ENCODE measurements around the gene NPIPB4.
"Not testable (repeated sequence)": the region's sequence is repeated elsewhere in the genome, so short reads cannot be mapped to it uniquely, and the experiment has no call there.

The NPIPB4 gene

DNA sequence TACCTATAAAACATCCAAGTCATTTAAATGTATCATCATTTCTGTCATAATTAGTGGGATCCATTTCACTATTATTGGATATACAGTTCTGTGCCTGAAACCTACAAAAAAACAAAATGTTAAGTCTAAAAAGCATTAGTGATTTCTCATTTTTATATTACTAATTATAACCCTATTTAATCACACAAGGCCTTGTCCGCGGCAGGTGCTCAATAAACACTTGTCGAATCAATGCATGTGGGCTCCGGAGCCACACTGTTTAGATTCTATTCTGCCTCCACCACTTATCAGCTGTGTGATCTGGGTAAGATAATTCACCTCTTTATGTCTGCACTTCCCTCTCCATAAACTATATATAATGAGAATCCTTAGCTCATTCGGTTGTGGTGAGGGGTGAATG is at the start of gene NPIPB4:
Gene NPIPB4, minus strand, starts transcription at position 101 of the 400 bp plus-strand sequence. CDS start 378 bp downstream, outside the sequence.
- not testable (repeated sequence) for DNase-seq (ENCODE audit: low read depth in 2 of 2)

- DNase-seq (ENCODE audit: low read depth in 2 of 2): not testable (repeated sequence)
These were observed 41.4 kb upstream of the NPIPB4 start for GRCh38 chr16:21898998-21899397.

DNA sequence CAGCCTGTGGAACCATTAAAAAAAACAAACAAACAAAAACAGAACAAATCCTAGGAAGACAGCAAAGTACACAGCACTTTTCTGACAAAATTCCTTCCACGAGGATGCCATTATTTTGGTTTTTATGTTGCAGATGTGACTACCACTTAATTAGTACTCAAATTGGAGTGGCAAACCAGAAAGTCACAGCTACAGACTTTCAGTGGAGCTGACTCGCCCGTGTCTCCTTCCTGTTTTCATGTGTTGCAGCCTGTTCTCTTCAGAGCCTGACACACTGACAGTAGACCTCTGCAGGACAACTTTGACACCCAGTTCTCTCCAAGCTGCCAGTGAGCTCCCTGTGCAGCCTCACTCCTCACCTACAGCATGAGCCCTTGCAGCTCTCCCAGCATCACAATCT is 24.4 kb upstream of the NPIPB4 start:
- not testable (repeated sequence) for DNase-seq (ENCODE audit: low read depth in 2 of 2)

- not testable (repeated sequence) for DNase-seq (ENCODE audit: low read depth in 2 of 2)
These were observed 20.4 kb downstream of the NPIPB4 start for GRCh38 chr16:21837186-21837585.

- DNase-seq (ENCODE audit: low read depth in 2 of 2): not testable (repeated sequence)
These were observed 21.2 kb downstream of the NPIPB4 start for GRCh38 chr16:21836334-21836733.

DNA sequence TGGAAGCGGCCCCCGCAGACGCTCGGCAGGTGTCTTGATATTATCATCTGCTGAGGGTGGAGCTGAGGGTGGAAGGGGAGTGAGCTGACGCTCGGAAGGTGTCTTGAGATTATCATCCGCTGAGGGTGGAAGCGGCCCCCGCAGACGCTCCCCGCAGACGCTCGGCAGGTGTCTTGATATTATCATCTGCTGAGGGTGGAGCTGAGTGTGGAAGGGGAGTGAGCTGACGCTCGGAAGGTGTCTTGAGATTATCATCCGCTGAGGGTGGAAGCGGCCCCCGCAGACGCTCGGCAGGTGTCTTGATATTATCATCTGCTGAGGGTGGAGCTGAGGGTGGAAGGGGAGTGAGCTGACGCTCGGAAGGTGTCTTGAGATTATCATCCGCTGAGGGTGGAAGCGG is 21.8 kb downstream of the NPIPB4 start:
- DNase-seq (ENCODE audit: low read depth in 2 of 2): not testable (repeated sequence)

DNA sequence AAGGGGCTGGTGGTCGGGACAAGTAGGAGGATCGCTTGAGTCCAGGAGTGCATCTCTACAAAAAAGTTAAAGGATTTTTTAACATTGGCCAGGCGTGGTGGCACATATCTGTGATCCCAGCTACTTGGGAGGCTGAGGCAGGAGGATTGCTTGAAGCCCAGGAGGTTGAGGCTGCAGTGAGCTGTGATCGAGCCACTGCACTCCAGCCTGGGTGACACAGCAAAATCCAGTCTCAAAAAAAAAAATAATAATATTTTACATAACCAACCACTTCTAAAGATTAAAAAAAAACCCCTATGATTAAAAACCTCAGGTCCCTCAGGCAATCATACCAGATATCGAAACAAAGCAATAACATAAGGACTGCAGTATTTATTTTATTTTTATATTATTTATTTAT is 23.3 kb downstream of the NPIPB4 start:
- not testable (repeated sequence) for DNase-seq (ENCODE audit: low read depth in 2 of 2)

DNA sequence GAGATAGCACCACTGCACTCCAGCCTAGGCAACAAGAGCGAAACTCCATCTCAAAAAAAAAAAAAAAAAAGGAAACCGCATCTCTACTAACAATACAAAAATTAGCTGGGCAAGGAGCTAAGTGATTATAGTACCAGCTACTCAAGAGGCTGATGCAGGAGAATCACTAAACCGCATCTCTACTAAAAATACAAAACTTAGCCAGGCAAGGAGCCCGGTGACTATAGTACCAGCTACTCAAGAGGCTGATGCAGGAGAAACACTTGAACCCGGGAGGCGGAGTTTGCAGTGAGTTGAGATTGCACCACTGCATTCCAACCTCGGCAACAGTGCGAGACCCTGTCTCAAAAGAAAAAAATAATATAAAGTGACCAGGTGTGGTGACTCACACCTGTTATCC is 27.6 kb downstream of the NPIPB4 start:
- DNase-seq (ENCODE audit: low read depth in 2 of 2): not testable (repeated sequence)

GRCh38 chr16:21826067-21826706 is 31.4 kb downstream of the NPIPB4 start:
- DNase-seq (ENCODE audit: low read depth in 2 of 2): not testable (repeated sequence)

DNA sequence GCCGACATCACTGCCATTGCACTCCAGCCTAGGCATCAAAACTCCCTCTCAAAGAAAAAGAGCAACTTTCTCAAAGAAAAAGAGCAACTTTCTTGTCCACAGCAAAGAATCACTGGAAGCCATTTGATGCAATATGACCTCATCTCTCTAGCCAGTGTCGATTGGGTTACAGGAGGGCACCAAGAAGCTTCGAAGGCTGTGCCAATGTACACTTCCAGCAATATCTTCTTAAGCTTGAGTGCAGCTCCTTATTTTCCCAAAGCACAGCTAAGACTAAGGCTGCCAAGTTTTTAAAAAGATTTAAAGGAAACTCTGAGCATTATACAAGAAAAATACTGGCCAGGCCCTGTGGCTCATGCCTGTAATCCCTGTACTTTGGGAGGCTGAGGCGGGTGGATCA is 32.0 kb downstream of the NPIPB4 start:
- not testable (repeated sequence) for DNase-seq (ENCODE audit: low read depth in 2 of 2)

DNA sequence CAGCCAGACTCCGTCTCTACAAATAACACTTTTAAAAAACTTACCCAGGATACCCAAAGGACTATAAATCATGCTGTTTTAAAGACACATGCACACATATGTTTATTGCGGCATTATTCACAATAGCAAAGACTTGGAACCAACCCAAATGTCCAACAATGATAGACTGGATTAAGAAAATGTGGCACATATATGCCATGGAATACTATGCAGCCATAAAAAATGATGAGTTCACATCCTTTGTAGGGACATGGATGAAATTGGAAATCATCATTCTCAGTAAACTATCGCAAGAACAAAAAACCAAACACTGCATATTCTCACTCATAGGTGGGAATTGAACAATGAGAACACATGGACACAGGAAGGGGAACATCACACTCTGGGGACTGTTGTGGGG is 34.3 kb downstream of the NPIPB4 start:
- DNase-seq (ENCODE audit: low read depth in 2 of 2): not testable (repeated sequence)

- not testable (repeated sequence) for DNase-seq (ENCODE audit: low read depth in 2 of 2)
These were observed 36.6 kb downstream of the NPIPB4 start for GRCh38 chr16:21820908-21821465.

DNA sequence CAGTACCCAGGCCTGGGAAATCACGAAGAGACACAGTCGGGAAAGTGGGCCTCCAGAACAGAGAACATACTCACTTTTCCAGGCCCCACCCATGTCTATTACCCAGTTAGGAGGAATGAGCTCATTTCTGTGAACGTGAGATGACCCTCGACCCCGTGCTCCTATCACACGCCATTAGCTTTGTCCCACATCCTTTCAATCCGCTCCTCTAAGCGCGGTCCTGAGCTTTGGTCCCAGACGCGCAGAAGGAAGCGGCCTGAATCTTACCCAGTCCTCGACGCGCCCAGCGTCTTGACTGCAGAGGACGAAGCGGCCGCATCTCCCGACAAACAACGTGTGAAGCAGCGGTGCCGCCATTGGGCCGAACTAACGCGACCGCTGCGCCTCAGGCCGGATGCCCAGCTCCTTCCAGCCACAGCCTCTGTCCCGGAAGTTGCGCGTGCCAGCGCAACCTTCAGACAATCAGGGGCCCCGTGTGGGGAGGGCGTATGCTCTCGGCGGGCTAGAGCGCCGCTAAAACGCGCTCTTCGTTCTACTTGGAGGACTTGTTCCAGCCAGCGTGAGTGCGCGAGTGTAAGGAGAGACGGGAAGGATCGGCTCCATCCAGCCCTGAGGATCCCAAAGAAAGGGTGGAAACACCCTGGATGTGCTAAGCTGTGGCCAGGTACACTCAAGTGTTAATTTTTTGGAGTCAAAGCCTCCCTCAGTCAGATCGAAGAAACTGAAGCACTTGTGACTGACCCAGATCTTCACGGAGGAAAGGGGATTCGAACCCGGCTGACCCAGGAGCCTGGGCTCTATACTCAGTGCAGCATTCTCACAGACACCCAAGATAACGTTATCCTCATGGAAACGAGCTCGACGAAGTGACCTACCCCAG is 37.3 kb downstream of the NPIPB4 start:
- DNase-seq (ENCODE audit: low read depth in 2 of 2): peak; percentile 57 to 58

DNA sequence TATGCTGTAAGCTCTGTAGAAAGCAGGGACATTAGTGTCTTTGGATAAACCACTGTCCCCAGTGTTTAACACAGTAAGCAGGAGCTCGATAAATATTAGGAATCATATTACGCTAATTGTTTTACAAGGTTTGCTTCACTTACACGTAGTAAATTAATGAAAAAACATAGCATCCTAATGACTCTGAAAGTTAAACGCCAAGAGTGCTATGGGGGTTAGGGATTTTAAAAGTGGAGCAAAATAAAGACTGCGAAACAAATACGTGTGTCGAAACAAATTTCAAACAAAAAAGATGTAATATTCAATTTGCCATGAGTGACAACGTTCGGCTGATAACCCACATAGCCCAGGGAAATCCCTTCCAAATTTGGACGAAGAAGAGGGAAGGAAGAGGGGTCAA is 37.9 kb downstream of the NPIPB4 start:
- not testable (repeated sequence) for DNase-seq (ENCODE audit: low read depth in 2 of 2)

GRCh38 chr16:21817012-21817411 is 40.5 kb downstream of the NPIPB4 start:
- not testable (repeated sequence) for DNase-seq (ENCODE audit: low read depth in 2 of 2)

DNA sequence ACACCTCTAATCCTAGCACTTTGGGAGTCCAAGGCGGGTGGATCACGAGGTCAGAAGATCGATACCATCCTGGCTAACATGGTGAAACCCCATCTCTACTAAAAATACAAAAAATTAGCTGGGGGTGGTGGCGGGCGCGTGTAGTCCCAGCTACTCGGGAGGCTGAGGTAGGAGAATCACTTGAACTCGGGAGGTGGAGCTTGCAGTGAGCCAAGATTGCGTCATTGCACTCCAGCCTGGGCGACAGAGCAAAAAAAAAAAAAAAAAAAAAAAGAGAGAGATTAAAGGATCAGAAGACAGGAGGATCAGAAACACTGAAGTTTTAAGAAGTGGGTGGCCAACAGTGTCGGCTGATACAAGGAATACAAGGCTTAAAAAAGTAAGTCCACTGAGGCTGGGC is 41.9 kb downstream of the NPIPB4 start:
- DNase-seq (ENCODE audit: low read depth in 2 of 2): not testable (repeated sequence)

DNA sequence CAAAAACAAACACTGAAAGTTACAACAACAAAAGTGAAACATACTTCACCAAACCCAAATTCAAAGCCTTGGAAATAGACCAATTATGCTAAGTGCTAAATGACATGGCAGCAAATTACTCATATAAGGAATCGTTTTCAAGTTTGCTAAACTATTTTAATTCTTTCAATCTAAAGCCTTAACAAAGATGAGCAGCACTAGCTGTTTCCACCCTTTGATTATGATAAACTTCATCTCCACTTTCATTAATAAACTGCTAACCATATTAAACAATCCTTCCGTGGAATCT is 55.2 kb downstream of the NPIPB4 start:
- not testable (repeated sequence) for DNase-seq (ENCODE audit: low read depth in 2 of 2)

DNA sequence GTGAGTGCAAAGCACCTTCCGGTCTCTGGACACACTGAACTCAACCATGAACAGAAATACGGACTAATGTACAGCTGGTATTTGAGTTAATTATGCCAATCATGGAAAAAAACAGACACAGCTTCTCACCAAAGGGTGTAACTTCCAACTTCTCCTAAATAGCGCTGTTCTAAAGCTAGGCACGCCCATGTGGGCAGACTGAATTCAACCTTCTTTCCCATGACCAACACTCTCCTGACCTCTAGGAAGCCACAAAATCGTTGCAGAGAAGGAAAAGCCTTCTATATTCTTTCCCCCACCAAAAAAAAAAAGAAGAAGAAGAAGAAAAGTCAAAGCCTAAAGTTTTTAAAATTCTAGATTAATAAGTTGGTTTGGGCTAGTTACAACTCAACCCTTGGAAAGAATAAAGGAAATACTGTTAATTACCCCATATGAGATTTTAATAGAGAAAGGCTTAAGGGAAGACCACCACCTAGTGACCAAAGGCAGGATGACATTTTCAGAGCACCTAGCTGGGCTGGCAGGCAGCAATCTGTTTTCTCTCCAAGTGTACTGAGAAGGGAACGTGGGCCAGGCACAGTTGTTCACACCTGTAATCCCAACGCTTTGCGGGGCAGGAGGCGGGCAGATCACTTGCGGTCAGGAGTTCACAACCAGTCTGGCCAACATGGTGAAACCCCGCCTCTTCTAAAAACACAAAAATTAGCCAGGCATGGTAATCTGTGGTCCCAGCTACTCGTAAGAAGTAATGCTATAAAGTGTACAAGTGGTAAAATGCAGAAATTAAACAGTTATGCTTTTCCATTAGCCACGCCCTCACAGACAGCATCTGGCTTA is 55.8 kb downstream of the NPIPB4 start:
- DNase-seq (ENCODE audit: low read depth in 2 of 2): not testable (repeated sequence)

- DNase-seq (ENCODE audit: low read depth in 2 of 2): not testable (repeated sequence)
These were observed 59.0 kb downstream of the NPIPB4 start for GRCh38 chr16:21798601-21799000.

- DNase-seq (ENCODE audit: low read depth in 2 of 2): not testable (repeated sequence)
These were observed 64.2 kb downstream of the NPIPB4 start for GRCh38 chr16:21793310-21793709.

GRCh38 chr16:21790506-21790905 is 67.0 kb downstream of the NPIPB4 start:
- DNase-seq (ENCODE audit: low read depth in 2 of 2): not testable (repeated sequence)
